GM18511 (cell line): ENCODE measurements around the gene CRYBA4.

Experiments used
- ATAC-seq: cut with Tn5 transposase; IDR thresholded peaks from one replicate; pipeline ENCODE4 v1.9.1; 2021; ENCODE audit warnings: mild to moderate bottlenecking, moderate library complexity; ENCODE audit not compliant: unreplicated experiment

The CRYBA4 gene

DNA sequence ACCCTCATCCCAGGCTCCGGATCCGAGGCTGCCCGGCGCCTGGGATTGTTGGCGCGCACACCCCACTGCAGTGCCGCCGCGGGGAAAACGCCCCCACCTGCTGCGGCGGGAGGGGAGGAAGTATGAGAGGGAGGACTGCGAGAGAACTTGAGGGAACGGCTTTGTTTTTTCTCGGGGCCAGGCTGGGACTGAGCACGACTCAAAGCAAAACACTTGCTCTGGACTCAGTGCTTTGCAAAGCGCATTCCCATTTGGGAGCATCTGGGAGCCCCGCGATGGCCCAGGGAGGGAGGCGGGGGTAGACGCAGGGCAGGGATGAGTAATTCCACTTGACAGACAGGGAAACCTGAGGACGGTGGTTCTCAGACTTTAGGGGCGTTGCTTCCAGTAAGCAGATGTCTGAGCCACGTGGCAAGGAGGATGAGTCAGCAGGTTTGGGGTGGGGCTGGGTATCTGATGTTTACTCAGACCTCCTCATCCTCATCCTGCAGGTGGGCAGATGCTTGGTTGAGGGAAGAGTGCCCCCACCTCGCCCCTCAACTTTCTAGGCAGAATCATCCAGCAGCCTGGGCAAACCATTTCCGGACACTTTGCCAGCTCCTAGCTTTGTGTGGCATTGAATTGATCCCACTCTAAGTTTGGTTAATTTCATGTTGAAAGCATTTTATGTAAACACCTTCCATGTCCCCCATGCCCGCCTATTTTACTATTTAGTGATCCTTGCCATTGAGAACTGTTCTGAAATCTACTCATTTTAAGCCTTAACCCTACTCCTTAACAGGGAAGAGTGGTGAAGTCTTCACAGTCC lies 37.1 kb downstream of the CRYBA4 start:
- ATAC-seq = peak; percentile 75

DNA sequence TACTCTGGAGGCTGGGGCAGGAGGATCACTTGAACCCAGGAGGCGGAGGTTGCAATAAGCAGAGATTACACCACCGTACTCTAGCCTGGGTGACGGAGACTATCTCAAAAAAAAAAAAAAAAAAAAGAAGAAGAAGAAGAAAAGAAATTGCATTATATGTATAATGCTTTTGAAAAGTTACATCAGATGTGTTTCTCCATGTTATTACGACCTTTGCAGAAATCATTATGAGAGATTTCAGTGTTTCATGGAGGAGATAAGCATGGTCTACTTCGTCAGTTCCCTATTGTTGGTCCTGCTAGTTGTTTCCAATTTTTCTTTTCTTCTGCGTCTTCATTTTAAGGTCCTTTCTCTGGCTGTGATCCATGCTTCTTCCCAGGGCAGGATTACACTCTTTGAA lies 38.6 kb downstream of the CRYBA4 start:
- ATAC-seq = no peak

DNA sequence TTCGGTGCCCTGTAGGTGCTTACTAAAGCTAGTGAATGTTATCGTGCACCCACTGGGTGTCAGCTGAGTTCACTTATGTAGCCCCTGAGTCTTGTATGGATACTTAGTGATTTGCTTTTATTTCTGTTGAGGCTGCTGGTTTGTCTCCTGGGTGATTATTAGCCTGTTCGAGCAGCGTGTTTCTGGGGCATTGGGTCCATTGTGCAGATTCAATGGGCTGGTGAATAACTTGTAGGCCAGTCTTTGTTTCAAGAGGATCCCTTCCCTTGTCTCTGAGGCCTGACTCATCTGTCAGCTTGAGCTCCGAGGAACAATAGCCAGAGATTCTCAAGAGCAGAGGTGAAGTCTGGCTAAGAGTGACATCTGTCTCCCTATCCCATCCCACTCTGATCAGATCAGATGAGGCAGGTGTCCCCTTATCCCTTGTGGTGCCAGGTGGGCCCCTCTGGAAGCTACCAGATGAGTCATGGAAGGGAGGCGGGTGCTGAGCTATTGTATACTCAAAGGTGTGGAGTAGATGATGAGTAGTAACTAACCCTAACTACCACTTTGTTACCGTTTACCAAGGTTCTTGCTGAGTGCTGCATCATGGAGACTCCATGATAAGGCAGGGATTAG lies 39.3 kb downstream of the CRYBA4 start:
- no peak for ATAC-seq

- no peak for ATAC-seq
Measured at GRCh38 chr22:26662160-26662559, 40.4 kb downstream of the CRYBA4 start.

DNA sequence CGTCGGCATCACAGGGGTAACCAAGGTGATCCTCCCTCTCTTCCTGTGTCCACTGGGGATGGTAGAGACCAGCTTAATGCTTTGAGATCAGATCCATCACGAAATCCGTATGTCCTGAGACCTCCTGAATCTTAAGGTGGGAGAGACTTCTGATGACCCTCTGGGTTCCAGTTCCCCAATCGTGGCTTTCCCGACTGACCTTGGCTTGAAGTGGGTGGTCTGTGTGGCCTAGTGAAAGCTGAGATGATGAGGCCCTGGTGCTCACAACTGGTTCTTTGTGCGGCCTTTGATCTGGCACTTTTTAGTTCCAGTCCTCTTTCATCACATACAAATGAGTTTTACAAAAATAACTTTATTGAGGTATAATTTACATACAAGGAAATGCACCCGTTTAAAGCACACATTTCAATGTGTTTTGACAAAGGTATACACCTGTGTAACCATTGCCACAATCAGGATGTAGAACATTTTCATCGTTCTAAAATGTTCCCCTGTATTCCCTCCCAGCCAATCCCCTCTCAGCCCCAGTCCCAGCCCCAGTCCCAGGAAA lies 41.7 kb downstream of the CRYBA4 start:
- no peak for ATAC-seq

DNA sequence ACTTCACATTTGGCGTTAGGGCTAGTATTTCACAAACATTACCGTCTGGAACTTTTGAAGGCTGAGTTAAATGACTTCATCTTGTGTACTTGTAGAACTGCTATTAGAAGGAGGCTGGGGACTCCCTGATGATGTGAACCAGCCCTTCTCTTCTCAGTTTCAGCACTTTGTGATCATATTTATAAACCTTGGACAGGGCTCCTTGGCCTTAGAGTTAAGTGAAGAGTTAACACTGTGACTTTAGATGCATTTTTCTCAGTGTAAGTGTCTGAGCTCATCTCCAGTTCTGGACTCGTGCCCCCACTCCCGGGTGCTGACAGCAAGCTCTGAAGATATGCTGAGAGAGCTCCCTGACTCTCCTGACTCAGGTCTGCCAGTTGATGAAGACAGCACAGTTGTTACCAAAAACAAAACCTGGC lies 44.1 kb downstream of the CRYBA4 start:
- ATAC-seq = no peak

DNA sequence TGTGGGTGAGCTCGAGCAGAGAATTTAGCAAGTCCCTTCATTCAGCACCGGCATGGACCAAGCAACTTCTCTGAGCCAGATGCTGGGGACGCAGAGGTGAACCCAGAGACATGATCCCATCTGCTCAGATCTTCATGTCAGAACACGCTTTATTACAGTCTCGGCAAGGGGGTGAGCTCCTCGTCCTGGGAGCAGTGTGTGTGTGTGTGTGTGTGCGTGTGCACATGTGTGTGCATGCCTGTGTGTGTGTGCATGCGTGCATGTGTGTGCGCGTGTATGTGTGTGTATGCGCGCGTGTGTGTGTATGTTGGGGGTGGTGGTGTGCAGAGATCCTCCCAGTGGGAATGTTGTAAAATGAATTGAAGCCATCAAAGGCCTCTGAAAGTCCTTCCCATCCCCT lies 45.4 kb downstream of the CRYBA4 start:
- no peak for ATAC-seq

- no peak for ATAC-seq
Measured at GRCh38 chr22:26669060-26669481, 47.3 kb downstream of the CRYBA4 start.

- no peak for ATAC-seq
Measured at GRCh38 chr22:26670459-26670858, 48.7 kb downstream of the CRYBA4 start.

DNA sequence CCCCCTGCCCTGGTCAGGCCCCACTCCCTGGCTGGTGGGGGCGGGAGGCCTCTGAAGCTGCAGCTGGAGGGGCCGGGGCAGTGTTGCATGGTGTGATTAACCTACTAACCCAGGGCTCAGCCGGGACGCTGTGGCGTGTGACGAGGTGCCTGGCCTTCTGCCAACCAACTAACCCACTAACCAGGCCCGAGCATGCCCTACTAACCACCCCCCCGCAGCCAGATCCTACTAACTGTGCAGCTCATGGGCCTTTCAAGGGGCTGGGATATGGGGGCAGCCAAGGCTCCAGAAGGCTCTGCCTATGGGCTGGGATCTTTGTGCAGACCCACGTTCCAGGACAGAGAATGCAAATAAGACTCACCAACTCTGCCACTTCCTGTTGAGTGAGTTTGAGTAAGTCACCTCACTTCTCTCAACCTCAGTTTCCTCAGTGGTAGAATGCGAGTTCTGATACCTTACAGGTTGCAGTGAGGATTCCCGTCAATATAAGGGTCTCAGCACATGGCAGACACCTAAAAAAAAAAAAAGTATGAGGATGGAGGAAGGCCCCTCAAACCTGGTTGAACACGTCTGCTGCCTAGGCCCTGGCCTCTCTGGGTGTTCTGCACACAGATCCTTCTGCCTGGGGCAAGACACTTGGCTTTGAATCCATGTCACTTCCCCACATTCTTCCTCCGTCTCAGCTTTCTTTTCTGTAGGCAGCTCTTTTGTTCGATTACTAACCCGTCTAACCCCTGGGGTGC lies 49.7 kb downstream of the CRYBA4 start:
- ATAC-seq = peak; percentile 31

DNA sequence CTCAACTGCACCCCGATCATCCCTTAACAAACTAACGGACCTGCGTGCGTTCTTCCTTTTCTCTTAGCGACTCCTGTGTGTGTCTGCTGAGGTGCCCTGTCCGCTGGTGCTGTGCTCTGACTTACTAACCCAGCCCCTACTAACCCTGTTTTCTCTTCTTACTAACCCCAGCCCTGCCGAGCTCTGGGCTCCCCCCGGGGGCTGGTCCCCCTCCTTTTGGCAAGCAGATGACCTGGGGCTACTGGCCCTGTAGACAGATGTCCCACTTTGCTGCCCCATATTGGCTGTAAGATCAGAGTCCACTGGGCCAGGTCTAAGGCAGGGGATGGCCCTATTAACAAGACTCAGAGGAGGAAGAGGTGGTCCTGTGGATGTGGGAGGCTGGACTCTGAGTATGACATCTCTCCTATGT lies 50.3 kb downstream of the CRYBA4 start:
- ATAC-seq = peak; percentile 14

DNA sequence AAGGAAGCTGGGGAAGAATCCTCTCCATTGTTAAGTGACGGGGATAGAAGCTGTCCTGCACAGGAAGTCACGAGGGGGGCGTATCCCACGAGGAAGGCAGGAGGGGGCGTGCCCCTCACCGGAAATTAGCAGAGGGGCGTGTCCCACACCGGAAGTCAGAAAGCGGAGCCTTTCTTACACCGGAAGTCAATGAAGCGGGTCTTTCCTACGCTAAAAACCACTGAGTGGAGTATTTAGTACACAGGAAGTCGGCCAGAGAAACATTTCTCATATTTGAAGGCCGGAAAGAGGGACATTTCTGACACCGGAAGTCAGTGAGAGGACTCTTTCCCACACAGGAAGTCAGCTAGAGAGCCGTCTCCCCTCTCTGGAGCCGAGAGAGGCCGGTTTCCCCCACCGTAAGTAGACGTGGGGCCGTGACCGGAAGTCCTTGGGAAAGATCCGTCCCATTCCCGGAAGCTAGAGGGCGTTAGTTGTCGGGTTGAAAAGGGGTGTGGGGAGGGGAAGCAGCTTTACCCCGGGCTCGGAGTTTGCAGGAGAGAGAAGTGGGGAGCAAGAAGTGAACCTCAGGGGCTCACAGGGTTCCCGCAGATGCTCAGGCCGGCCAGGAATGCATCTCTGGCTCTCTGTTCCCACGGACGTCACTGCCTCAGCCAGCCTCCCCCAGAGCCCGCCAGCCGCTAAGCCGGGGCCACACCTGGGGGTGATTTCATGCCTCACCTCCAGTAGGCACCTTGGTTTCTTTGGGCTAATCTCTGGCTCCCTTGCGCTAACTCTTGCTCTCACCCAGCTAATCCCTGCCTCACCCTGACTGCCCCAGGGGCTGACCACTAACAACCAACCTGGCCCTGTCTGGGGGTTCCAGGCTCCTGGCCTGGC lies 51.1 kb downstream of the CRYBA4 start:
- peak; percentile 64 for ATAC-seq

- ATAC-seq = no peak
Measured at GRCh38 chr22:26673486-26673885, 51.7 kb downstream of the CRYBA4 start.

GRCh38 chr22:26674211-26675190 lies 52.7 kb downstream of the CRYBA4 start:
- ATAC-seq = no peak

DNA sequence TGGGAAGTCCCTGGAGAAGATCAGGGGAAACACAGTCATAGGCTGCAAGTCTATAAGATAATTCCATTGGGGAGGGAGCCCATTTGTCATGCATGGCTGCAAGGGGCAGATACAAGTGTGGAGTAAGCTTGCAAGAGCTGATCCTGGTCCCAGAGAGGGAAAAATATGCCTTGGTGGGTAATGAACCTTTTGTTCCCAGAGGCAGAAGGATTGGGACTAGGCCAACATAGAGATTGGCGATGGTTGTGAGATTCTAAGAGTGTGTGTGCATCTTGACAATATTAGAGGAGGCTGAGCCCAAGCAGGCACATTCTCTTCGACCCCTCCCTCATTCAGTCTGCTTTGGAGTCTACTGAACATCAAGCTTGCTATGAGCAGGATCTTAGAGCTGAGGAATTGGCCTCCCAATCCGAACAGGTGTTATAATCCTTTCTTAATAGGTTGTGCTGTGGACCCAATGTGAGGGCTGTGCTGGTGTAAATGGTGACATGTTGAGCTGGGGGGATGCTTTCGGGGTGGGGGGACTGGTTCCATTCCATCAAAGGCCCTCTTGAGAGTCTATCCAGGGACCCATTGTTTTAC lies 54.0 kb downstream of the CRYBA4 start:
- no peak for ATAC-seq

DNA sequence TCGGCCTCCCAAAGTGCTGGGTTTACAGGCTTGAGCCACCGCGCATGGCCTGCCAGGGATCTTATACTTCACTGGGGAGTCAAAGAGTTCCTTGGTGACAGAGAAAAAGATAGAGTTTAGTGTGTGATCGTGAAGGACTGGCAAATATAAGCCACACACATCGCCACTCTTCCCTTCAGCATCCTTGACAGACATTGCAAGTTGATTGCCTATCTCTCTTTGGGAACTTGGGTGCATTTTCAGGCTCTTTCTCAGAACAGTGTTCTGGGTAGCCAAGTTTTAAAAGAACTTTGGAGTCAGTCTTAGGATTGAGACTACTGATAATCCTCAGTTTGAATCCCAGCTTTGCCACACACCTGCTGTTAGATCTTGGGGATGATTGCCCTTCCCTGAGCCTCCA lies 55.5 kb downstream of the CRYBA4 start:
- ATAC-seq = no peak

DNA sequence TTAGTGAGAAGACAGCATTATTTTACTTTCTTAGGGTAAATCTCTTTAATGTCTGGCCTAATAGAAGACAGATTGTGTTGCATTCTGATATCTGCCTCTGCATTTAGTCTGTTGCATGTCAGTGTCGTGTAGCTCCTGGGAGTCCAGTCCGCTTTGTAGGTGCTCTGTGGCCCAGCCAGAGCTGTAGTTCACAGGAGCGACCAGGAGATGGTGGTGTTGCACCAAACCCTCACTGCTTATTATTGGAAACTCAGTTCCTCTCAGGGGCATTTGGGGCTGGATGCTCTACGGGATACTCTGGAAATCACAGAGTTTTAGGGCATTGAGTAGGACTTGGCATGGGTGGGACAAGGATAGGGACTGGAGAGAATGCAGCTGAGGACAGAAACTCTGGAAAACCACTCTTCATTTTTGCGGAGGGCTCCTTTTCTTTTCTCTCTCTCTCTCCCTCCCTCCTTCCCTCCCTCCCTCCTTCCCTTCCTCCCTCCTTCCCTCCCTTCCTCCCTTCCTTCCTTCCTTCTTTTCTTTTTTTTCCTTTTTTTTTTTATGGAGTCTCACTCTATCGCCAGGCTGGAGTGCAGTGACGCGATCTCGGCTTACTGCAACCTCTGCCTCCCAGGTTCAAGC lies 57.4 kb downstream of the CRYBA4 start:
- no peak for ATAC-seq
